Measurements from ENCODE around the gene NOL4L.

DNA sequence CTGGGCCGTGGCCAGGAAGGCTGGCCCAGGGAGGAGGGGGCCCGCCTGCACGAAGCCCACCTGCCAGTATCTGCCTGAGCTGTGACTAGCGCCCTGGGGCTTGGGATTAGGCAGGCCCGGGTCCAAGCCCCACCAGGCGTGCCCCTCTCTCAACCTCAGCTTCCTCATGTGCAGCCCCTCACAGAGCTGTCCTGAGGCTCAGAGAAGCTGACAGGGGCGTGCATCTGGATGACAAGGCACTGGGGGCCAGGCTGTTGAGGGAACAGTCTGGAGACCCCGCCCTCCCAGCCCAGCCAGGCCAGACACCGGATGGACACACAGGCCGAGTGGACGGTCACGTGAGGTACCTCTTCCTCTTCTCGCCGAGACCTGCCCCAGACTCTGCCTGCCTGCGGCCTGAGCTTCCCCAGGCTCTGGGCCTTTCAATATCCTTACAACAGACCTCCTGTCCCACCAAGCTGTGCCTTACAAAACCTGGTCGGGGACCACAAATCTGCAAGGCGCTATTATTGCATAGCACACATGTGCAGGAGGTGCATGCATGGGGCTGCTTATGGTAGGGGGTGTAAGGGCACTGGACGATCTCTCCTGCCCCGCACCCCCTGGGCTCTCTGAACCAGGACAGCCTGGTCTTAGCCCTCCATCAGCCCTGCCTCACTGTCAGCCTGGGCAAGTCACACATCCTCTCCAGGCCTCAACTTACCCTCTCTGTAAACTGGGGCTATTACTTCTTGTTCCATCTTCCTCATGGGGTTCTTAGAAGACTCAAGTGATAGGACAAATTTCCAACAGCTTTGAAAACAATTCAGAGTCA, 20.0 kb downstream of the NOL4L start:
- TF ChIP-seq, protein P1, sequence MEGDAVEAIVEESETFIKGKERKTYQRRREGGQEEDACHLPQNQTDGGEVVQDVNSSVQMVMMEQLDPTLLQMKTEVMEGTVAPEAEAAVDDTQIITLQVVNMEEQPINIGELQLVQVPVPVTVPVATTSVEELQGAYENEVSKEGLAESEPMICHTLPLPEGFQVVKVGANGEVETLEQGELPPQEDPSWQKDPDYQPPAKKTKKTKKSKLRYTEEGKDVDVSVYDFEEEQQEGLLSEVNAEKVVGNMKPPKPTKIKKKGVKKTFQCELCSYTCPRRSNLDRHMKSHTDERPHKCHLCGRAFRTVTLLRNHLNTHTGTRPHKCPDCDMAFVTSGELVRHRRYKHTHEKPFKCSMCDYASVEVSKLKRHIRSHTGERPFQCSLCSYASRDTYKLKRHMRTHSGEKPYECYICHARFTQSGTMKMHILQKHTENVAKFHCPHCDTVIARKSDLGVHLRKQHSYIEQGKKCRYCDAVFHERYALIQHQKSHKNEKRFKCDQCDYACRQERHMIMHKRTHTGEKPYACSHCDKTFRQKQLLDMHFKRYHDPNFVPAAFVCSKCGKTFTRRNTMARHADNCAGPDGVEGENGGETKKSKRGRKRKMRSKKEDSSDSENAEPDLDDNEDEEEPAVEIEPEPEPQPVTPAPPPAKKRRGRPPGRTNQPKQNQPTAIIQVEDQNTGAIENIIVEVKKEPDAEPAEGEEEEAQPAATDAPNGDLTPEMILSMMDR (IDR thresholded peaks at IDR 0.05): no peak
- TF ChIP-seq POLR2A (IDR thresholded peaks at IDR 0.05) (no peak), EP300 (IDR thresholded peaks at IDR 0.05) (no peak)
